Lower lobe of right lung (tissue), 2 donors: ENCODE results near the gene NIN. TPM values are rescaled to one million over a fixed set of nuclear protein-coding genes. Genes with fewer than 3 reads are reported as not detected.

Source experiments
- ATAC-seq, 2 donors: fragments of 200-7000 bp; cut with Tn5 transposase; one replicate each; pipeline ENCODE4 v1.9.1; 2020 to 2022; ENCODE audit warnings: mild to moderate bottlenecking in 2 of 2, moderate library complexity in 2 of 2
- DNase-seq: peaks from one replicate; pipeline ENCODE4 v3.0.0-alpha.2; 2020
- H3K27ac ChIP-seq: fragments of 200-600 bp; one replicate; pipeline ENCODE4 v1.8.0; 2022
- H3K27me3 ChIP-seq: fragments of 200-600 bp; one replicate; pipeline ENCODE4 v1.8.0; 2022; ENCODE audit warnings: low read depth
- H3K36me3 ChIP-seq: fragments of 200-600 bp; one replicate; pipeline ENCODE4 v1.8.0; 2022; ENCODE audit warnings: mild to moderate bottlenecking
- H3K4me1 ChIP-seq: fragments of 200-600 bp; one replicate; pipeline ENCODE4 v1.8.0; 2022
- H3K4me3 ChIP-seq: fragments of 200-600 bp; one replicate; pipeline ENCODE4 v1.8.0; 2022; ENCODE audit warnings: mild to moderate bottlenecking
- H3K9me3 ChIP-seq: fragments of 200-600 bp; one replicate; pipeline ENCODE4 v1.8.0; 2022
- CTCF ChIP-seq: fragments of 200-600 bp; IDR thresholded peaks from one replicate; pipeline ENCODE4 v1.8.0; 2022; ENCODE audit warnings: antibody characterized with exemption, mild to moderate bottlenecking
- intact Hi-C: fragments of 100-400 bp; cut with DNase I; formaldehyde crosslinking; loops from one replicate; pipeline ENCODE4 v1.11.0; 2022
- total RNA-seq: library from RNA; stranded (reverse); fragmentation: NEBNext Ultra II Directional; extraction: Animal tissue kit (Norgen Biotek cat#: 25700); gene quantifications from one replicate; pipeline ENCODE4 v1.2.1, GENCODE V29; 2021
- donor health status: DM: no; HTN: yes; CAD: no; lungs with severe emphysema.

NIN gene
- total RNA-seq, 1 donor from 2014 or later = 45.9 TPM

GRCh38 chr14:50744231-50744630 lies 86.7 kb downstream of the NIN start:
- TF ChIP-seq CTCF = no peak
- DNase-seq (no peak), ATAC-seq (no peak)
- Histone ChIP-seq H3K4me1 (peaks cover 14% of the 10 kb centered on the region), H3K4me3 (no peak overlapping the region), H3K27ac (no peak overlapping the region), H3K9me3 (no peaks in the 10 kb centered on the region), H3K27me3 (no peaks in the 10 kb centered on the region), H3K36me3 (peaks cover 64% of the 10 kb centered on the region)
- intact Hi-C loops = no loop called here

GRCh38 chr14:50741567-50741966 lies 89.4 kb downstream of the NIN start:
- Histone ChIP-seq H3K27me3 (no peaks in the 10 kb centered on the region), H3K27ac (no peak overlapping the region), H3K4me1 (peaks cover 15% of the 10 kb centered on the region), H3K9me3 (no peaks in the 10 kb centered on the region), H3K36me3 (peaks cover 72% of the 10 kb centered on the region), H3K4me3 (no peak overlapping the region)
- TF ChIP-seq CTCF = no peak
- ATAC-seq (no peak), DNase-seq (no peak)
- intact Hi-C loops = no loop called here

- peaks cover 15% of the 10 kb centered on the region for H3K4me1 ChIP-seq
- no peaks in the 10 kb centered on the region for H3K27me3 ChIP-seq
- no peak for DNase-seq
- peaks cover 72% of the 10 kb centered on the region for H3K36me3 ChIP-seq
- no peak overlapping the region for H3K27ac ChIP-seq
- no peak overlapping the region for H3K4me3 ChIP-seq
- intact Hi-C loops = no loop called here
- no peaks in the 10 kb centered on the region for H3K9me3 ChIP-seq
- ATAC-seq = no peak
- TF ChIP-seq CTCF = no peak
Measured at GRCh38 chr14:50740856-50741255, 90.1 kb downstream of the NIN start.

- no peak overlapping the region for H3K4me3 ChIP-seq
- TF ChIP-seq CTCF = no peak
- peaks cover 76% of the 10 kb centered on the region for H3K36me3 ChIP-seq
- no peaks in the 10 kb centered on the region for H3K9me3 ChIP-seq
- DNase-seq (no peak), ATAC-seq (no peak)
- H3K27ac ChIP-seq = peak overlapping the region; percentile 28
- H3K4me1 ChIP-seq = peaks cover 15% of the 10 kb centered on the region
- intact Hi-C loops = no loop called here
- H3K27me3 ChIP-seq = no peaks in the 10 kb centered on the region
Measured at GRCh38 chr14:50739186-50739585, 91.8 kb downstream of the NIN start.

- TF ChIP-seq CTCF = no peak
- H3K4me1 ChIP-seq = peaks cover 15% of the 10 kb centered on the region
- H3K36me3 ChIP-seq = peaks cover 75% of the 10 kb centered on the region
- no peaks in the 10 kb centered on the region for H3K27me3 ChIP-seq
- no peak overlapping the region for H3K27ac ChIP-seq
- intact Hi-C loops = no loop called here
- H3K9me3 ChIP-seq = no peaks in the 10 kb centered on the region
- H3K4me3 ChIP-seq = no peak overlapping the region
- ATAC-seq = no peak
- DNase-seq = no peak
Measured at GRCh38 chr14:50736932-50737419, 94.0 kb downstream of the NIN start.
